HTR-8/SVneo (cell line): ENCODE results near the gene AFP.
"Not testable (repeated sequence)": the region's sequence is repeated elsewhere in the genome, so short reads cannot be mapped to it uniquely, and the experiment has no call there.

Source experiments
- DNase-seq: peaks from one replicate; pipeline ENCODE4 v3.0.0; 2011; ENCODE audit warnings: low spot score, mixed read lengths; ENCODE audit not compliant: insufficient read length
- FAIRE-seq: peaks from 2 replicates; lab custom pipeline; 2011; peaks lifted over from hg19 to GRCh38; lab: Jason Lieb, UNC

The AFP gene

GRCh38 chr4:73435984-73436383 lies at the start of gene AFP:
TSS of gene AFP (plus strand) at chr4:73436221. CDS start at chr4:73436263, 42 bp downstream.
- no peak for DNase-seq
- FAIRE-seq = no peak

GRCh38 chr4:73387552-73387951 lies 48.5 kb upstream of the AFP start:
- no peak for FAIRE-seq
- no peak for DNase-seq

- FAIRE-seq (no peak), DNase-seq (no peak)
These were observed 47.1 kb upstream of the AFP start for GRCh38 chr4:73388887-73389286.

- not testable (repeated sequence) for FAIRE-seq, DNase-seq
These were observed 46.4 kb upstream of the AFP start for GRCh38 chr4:73389663-73390062.

GRCh38 chr4:73391774-73392173 lies 44.2 kb upstream of the AFP start:
- FAIRE-seq = no peak
- no peak for DNase-seq

GRCh38 chr4:73392936-73393335 lies 43.1 kb upstream of the AFP start:
- FAIRE-seq (no peak), DNase-seq (no peak)

GRCh38 chr4:73396304-73396703 lies 39.7 kb upstream of the AFP start:
- FAIRE-seq (no peak), DNase-seq (no peak)

GRCh38 chr4:73396993-73397972 lies 38.7 kb upstream of the AFP start:
- DNase-seq = no peak
- no peak for FAIRE-seq

GRCh38 chr4:73401412-73401811 lies 34.6 kb upstream of the AFP start:
- DNase-seq (no peak), FAIRE-seq (no peak)

- no peak for FAIRE-seq
- DNase-seq = no peak
These were observed 32.0 kb upstream of the AFP start, which contains the start of gene ALB for GRCh38 chr4:73404042-73404441. TSS of gene ALB (plus strand) at chr4:73404287. CDS start at chr4:73404328, 41 bp downstream.

GRCh38 chr4:73404457-73404856 lies 31.6 kb upstream of the AFP start:
- FAIRE-seq (no peak), DNase-seq (no peak)

GRCh38 chr4:73405138-73405537 lies 30.9 kb upstream of the AFP start:
- DNase-seq (no peak), FAIRE-seq (no peak)

- DNase-seq = no peak
These were observed 29.5 kb upstream of the AFP start for GRCh38 chr4:73406548-73406875.

GRCh38 chr4:73407227-73407673 lies 28.8 kb upstream of the AFP start:
- no peak for DNase-seq
- FAIRE-seq = no peak

More at GRCh38 chr4:73406548-73406875, 29.5 kb upstream of the AFP start:
- no peak for FAIRE-seq

GRCh38 chr4:73408181-73408867 lies 27.7 kb upstream of the AFP start:
- DNase-seq (no peak), FAIRE-seq (no peak)

- DNase-seq (no peak), FAIRE-seq (no peak)
These were observed 26.8 kb upstream of the AFP start for GRCh38 chr4:73409012-73409862.

- FAIRE-seq = no peak
- DNase-seq = no peak
These were observed 26.0 kb upstream of the AFP start for GRCh38 chr4:73409978-73410548.

- FAIRE-seq = no peak
- no peak for DNase-seq
These were observed 24.9 kb upstream of the AFP start for GRCh38 chr4:73410916-73411730.

- DNase-seq (no peak), FAIRE-seq (no peak)
These were observed 24.1 kb upstream of the AFP start for GRCh38 chr4:73411731-73412414.
